ENCODE measurements around the gene C1QTNF8.

The C1QTNF8 gene, protein sequence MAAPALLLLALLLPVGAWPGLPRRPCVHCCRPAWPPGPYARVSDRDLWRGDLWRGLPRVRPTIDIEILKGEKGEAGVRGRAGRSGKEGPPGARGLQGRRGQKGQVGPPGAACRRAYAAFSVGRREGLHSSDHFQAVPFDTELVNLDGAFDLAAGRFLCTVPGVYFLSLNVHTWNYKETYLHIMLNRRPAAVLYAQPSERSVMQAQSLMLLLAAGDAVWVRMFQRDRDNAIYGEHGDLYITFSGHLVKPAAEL

DNA sequence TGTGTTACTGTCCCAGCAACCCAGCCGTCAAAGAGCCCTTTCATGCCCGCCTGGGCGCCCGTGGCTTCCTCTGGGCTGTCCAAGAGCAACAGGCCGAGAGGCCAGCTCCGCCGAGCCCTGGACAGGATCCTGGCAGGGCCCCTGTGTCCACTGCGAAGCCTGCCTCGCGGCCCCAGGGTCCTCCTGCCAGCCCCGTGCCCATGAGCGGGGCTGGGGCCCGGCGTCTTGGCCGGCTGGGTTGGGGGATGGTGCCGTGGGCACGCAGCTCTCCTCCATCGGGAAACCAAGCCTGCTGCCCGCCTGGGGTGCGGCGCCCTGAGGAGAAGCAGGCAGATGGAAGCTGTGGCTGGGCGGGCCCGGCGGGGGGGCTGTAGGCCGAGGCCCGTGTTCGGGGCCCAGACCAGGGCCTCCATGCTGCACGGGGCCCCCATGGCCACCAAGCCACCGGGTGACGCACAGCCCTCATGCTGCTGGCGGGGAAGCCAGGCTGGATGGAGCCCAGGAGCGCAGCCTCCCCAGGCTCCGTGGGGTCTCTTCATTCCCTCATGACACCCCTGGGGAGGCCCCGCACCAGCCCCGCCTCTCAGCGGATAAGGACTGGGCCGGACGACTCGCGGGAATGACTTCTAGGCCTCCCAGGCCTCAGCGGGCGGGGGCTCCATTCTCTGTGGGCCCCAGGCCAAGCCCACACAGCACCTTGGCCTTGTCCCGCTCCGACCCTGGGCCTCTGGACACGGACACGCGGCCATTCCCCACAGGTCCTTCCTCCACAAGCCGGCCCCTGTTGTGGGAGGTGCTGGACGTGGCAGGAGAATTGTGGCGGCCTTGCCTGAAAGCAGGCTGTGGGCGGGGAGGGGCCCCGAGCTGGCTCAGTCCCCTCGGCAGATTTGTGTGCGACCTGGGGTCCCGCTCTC is at the start of gene C1QTNF8:
Gene C1QTNF8, minus strand, starts transcription at position 76 of the 914 bp plus-strand sequence. CDS start 1,322 bp downstream, outside the sequence.
- DNase-seq: no peak

DNA sequence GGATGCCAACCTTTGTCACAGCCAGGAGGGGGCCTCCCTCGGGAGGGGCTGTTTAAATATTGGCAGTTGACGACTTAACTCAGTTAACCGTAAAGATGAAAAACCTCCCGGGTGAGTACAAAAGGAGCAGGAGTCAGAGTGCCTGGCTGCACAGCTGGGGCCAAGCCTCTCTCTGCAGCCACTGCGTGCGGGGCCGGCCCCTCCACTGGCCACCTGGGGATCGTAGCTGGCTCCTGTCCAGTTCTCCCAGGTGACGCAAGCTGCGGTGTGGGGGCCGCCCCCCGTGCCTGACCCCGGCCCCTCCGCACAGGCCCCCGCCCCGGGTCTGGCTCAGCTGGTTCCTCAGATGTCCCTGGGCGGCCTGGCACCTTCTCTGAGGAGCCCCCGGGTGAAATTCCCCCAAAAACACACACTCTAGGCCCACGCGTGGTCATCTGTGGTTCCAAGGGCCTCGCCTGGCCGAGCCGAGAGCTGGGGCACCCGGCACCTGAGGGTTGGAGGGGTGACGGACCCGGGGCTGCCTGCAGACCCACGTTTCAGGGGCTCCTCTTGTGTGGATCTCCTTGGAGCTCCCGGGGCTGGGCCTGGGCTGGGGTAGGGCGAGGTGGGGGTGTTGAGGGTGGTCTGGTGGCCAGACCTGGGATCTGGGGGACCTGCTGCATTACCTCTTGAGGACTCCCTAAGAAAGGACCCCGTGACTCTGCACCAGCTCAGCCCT is 49.5 kb upstream of the C1QTNF8 start:
- DNase-seq: no peak

GRCh38 chr16:1144476-1145382 is 48.7 kb upstream of the C1QTNF8 start:
- no peak for DNase-seq

GRCh38 chr16:1143761-1144450 is 47.9 kb upstream of the C1QTNF8 start:
- DNase-seq: no peak

DNA sequence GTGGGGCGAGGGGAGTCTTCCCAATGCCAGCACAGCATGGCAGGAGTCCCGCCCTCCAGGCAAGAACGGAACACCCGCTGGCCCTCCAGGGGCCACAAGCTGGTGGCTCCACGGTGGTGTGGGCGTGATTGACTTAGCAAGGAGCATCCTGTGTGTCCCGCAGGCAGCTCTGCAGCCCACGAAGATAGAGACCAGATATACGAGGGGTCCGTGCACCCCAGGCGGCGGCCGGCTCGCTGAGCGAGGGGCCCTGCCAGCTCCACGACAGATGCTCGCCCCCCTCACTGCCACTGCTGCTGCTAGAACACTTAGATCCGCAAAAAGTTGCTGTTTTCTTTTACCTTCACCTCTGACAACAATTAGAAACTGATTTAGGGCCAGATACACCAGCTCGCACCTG is 46.9 kb upstream of the C1QTNF8 start:
- DNase-seq: no peak

DNA sequence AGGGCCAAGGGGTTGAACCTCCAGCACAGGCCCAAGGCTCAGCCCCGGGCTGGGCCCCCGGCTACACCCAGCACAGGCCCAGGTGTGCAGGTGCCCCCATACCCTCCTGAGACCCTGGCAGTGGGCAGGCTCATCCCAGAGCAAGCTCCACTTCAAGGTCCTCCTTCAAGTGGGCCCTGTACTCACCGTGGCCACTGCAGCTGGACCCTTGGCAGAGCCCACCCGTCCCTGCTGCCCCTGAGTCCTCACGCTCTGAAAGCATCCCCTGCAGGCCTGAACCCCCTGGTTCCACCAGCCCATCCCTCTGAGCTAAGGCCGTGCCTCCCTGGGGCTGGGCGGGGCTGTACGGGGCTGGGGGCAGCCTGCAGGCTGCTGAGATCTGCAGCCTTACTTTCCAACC is 45.7 kb upstream of the C1QTNF8 start:
- DNase-seq: no peak

- DNase-seq: no peak
These were observed 45.1 kb upstream of the C1QTNF8 start for GRCh38 chr16:1141191-1141590.

DNA sequence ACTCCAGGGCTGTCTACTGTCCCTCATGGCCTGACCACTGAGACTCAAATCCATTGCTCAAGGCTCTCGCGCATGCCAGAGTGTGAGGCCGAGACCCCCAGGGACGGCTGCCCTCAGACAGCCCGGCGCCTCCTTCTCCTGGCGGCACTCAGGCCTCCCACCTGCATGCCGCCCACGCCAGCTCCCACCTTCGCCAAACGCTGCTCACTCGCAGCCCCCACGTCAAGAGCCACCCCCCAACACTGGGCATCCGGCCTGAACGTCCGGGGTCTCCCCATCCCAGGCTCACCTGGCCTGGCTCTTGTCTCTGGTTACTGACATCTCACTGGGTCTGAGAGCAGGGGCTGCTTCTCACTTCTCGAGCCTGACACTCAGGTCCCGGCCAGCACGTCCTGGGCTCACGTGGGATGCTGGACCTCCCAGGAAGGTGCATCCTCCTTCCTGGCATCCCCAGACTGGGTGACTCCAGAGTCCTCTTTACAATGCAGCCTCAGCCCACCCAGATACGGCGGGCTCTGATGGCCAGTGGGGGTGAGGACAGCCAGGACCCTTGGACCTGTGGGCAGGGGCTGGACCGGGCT is 44.6 kb upstream of the C1QTNF8 start:
- no peak for DNase-seq

DNA sequence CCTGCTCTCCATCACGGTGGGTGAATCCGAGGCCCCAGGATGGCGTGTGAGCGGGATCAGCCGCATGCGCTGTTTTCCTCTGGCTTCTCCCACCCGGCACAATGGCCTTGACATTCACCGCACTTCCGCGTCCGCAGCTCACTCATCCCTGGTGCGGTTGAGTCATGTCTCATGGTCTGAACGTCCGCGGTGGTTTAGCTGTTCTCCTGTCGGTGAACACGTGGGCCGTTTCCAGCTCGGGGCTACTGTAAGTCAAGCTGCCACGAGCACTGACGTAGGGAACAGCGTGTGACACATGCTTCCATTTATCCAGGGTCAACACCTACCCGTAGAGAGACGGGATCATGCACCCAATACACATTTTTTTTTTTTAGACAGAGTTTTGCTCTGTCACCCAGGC is 41.6 kb upstream of the C1QTNF8 start:
- DNase-seq: no peak

DNA sequence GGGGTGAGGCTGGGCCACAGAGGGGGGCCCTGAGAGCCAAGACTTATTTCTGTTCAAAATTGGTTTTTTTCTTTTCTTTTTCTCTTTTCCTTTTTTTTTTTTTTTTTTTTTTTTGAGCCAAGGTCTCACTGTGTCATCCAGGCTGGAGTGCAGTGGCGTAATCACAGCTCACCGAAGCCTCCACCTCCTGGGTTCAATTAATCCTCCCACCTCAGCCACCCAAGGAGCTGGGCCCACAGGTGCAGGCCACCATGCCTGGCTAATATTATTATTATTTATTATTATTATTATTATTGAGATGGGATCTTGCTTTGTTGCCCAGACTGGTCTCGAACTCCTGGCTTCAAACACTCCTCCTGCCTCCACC is 39.4 kb upstream of the C1QTNF8 start:
- no peak for DNase-seq

- no peak for DNase-seq
These were observed 38.9 kb upstream of the C1QTNF8 start for GRCh38 chr16:1134776-1135458.

DNA sequence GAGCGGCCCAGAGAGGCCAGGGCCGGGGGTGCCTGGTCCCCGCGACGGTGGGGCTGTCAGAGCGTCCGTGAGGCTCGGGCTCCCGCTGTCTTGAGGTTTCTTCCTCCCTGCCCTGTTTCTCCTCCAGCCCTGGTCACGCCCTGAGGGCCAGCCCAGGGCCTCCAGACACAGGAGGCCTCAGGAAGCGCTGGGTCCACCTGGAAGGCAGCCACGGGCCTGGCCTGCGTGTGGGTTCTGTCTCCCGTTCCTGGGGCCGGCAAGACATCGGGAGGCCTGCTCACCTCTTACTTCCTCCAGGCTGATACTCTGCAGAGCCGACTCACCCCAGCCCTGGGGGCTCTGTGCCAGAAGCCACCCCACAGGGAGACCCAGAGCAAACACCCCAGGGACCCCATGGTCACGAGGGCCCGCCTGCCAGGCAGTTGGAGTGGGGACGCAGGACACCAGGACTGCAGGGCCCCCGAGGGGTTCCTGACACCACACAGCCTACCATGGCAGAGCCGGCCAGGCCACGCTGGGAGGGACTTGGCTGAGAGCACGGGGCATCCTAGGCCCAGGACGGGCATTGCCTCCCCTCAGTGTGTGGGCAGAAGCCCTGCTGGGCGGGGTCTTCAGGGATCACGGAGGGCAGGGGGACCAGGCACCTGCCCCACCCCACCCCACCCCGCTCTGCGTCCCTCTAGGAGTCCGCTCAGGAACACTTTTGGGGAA is 37.9 kb upstream of the C1QTNF8 start:
- no peak for DNase-seq

- DNase-seq: no peak
These were observed 37.2 kb upstream of the C1QTNF8 start for GRCh38 chr16:1133271-1133670.

- no peak for DNase-seq
These were observed 36.4 kb upstream of the C1QTNF8 start for GRCh38 chr16:1132431-1132830.

DNA sequence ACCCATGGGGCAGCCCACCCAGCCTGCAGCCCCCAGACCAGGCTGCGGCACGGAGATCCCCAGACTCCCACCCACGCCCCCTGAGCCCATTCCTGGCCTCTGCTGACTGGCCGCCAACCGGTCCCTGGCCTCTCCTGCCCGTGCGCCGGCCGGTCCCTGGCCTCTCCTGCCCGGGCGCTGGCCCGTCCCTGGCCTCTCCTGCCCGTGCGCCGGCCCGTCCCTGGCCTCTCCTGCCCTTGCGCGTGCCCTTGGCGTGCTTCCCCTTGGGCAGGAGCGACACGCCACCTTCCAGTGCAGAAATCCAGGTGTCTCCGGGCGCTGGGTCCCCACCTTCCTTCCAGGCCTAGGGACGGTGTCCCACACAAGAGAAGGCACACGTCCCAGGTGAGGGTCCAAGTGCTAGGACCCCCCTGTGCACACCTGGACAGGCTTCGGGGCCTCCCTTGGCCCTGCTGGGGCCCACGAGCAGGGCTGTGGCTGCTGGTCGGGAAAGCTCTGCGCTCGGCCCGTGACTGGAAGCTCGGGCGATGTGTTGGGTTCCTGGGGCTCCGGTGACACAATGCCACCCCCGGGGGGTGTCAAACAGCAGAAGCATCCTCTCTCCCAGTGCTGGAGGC is 35.4 kb upstream of the C1QTNF8 start:
- no peak for DNase-seq

DNA sequence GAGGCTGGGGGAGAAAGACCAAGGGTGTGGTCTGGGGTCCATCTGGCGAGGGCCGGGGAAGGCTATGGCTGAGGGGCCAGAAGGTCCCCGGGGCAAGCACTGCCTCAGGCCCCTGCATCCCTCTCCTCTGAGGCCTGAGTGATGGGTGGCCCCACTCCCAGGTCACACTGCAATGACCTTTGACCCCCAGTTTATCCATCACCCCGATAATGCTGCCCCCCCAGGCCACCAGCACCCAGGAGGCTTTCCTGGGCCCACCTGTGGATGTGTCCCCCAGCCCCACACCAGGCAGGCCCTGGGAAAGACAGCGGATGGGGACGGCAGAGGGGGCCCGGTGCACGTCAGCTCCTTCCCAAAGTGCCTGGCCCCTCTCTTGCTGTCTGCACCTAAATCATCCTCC is 34.3 kb upstream of the C1QTNF8 start:
- DNase-seq: no peak

- DNase-seq: no peak
These were observed 33.3 kb upstream of the C1QTNF8 start for GRCh38 chr16:1129106-1129960.

DNA sequence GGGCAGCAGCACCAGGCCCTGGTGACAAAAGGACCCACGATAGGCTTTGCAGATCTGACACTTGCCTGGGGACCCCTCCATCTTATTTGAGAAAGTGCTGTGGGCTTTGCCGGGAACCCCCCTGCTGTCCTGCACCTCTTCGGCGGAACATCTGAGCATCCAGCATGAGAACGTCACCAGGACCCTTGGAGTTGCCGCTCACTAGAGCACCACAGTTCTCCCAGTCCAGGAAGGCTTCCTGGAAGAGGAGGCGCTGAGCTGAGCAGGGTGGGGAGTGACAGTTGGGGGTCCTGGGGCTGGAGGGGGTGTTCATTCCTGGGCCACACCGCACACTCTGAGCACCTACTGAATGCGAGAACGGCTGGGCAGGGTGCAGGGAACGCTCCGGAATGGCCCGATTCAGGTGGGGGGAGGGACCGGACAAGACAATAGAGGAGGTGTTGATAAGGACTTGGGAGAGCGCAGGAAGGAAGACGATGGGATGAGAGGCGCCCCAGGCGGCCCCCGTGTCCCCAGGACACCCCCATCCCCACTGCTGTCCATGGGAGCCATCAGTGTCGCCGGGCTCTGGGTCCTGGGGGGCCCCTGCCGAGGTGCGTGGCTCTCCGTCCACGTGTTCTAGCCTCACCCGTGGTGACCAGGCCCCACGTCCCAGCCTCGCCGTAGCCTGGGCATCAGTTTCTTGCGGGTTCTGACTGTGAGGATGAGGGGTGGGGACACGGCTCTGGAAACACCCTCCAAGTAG is 32.1 kb upstream of the C1QTNF8 start:
- no peak for DNase-seq
